Measurements from ENCODE around the gene KCNJ5.

DNA sequence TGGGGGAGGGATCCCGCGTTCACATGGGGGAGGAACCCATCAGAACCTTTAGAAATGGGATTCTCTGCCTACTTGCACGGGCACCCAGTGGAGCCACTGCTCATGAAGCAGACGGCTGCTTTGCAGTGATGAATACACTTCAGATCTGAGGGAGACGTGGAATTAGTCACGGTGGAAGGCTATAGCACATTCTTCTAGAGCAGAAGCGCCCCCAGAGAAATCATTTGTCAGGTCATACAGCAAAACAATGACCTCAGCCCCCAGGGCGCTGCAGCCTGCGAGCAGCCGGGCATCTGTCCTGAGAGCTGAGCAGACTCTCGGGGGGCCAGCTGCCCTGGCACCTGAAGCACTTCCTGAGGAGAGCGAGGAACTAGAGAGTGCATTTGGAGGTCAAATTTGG, 38.8 kb downstream of the KCNJ5 start:
- TF ChIP-seq POLR2AphosphoS5 (IDR thresholded peaks at IDR 0.05), result no peak
- TF ChIP-seq, protein P1, sequence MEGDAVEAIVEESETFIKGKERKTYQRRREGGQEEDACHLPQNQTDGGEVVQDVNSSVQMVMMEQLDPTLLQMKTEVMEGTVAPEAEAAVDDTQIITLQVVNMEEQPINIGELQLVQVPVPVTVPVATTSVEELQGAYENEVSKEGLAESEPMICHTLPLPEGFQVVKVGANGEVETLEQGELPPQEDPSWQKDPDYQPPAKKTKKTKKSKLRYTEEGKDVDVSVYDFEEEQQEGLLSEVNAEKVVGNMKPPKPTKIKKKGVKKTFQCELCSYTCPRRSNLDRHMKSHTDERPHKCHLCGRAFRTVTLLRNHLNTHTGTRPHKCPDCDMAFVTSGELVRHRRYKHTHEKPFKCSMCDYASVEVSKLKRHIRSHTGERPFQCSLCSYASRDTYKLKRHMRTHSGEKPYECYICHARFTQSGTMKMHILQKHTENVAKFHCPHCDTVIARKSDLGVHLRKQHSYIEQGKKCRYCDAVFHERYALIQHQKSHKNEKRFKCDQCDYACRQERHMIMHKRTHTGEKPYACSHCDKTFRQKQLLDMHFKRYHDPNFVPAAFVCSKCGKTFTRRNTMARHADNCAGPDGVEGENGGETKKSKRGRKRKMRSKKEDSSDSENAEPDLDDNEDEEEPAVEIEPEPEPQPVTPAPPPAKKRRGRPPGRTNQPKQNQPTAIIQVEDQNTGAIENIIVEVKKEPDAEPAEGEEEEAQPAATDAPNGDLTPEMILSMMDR (IDR thresholded peaks at IDR 0.05), result no peak
